ENCODE results near the gene KRABD2.
"Not testable (repeated sequence)": the region's sequence is repeated elsewhere in the genome, so short reads cannot be mapped to it uniquely, and the experiment has no call there.

KRABD2 gene

GRCh38 chr17:8376271-8377067, at the start of gene KRABD2:
Gene KRABD2 (minus strand): TSS chr17:8376704.
- peak; percentile 87 for DNase-seq

GRCh38 chr17:8421571-8421970, 45.1 kb upstream of the KRABD2 start:
- DNase-seq = no peak

GRCh38 chr17:8420041-8420934, 43.8 kb upstream of the KRABD2 start:
- DNase-seq = no peak

GRCh38 chr17:8419305-8419704, 42.8 kb upstream of the KRABD2 start:
- no peak for DNase-seq

- DNase-seq = no peak
Measured at GRCh38 chr17:8418471-8418870, 42.0 kb upstream of the KRABD2 start.

GRCh38 chr17:8417806-8418205, 41.3 kb upstream of the KRABD2 start:
- no peak for DNase-seq

- DNase-seq = no peak
Measured at GRCh38 chr17:8413938-8414337, 37.4 kb upstream of the KRABD2 start.

- DNase-seq = no peak
Measured at GRCh38 chr17:8413328-8413727, 36.8 kb upstream of the KRABD2 start.

- DNase-seq = no peak
Measured at GRCh38 chr17:8412089-8412488, 35.6 kb upstream of the KRABD2 start.

- DNase-seq = no peak
Measured at GRCh38 chr17:8410883-8411238, 34.4 kb upstream of the KRABD2 start.

- peak; percentile 65 for DNase-seq
Measured at GRCh38 chr17:8409966-8410882, 33.7 kb upstream of the KRABD2 start.

- DNase-seq = no peak
Measured at GRCh38 chr17:8408371-8408770, 31.9 kb upstream of the KRABD2 start.

GRCh38 chr17:8406174-8406573, 29.7 kb upstream of the KRABD2 start:
- no peak for DNase-seq

- no peak for DNase-seq
Measured at GRCh38 chr17:8405499-8406016, 29.1 kb upstream of the KRABD2 start.

GRCh38 chr17:8402921-8403536, 26.5 kb upstream of the KRABD2 start:
- no peak for DNase-seq

GRCh38 chr17:8401107-8401506, 24.6 kb upstream of the KRABD2 start:
- no peak for DNase-seq

- DNase-seq = no peak
Measured at GRCh38 chr17:8398980-8399379, 22.5 kb upstream of the KRABD2 start.

GRCh38 chr17:8397636-8398035, 21.1 kb upstream of the KRABD2 start, which contains the start of gene RNF222:
Gene RNF222 (minus strand): TSS chr17:8397827. CDS start chr17:8393461, 4,366 bp downstream.
- no peak for DNase-seq

- not testable (repeated sequence) for DNase-seq
Measured at GRCh38 chr17:8394497-8394896, 18.0 kb upstream of the KRABD2 start.

- DNase-seq = peak; percentile 59
Measured at GRCh38 chr17:8393470-8394231, 17.1 kb upstream of the KRABD2 start.

Data from CD4-positive, alpha-beta T cell treated with Interleukin-4 for 4 hours (primary cell).